Mesenchymal stem cell (in vitro differentiated cells and primary cell): ENCODE measurements around the gene PCAT6.

Experiments
- DNase-seq: peaks from one replicate; pipeline ENCODE4 v3.0.0-alpha.2; 2013
- H2AFZ ChIP-seq: one replicate; pipeline ENCODE4 v1.6.1; 2013; ENCODE audit warnings: low read depth, mild to moderate bottlenecking, control low read depth, inconsistent platforms, low read length, moderate library complexity
- H2AK5ac ChIP-seq: 2 replicates; pipeline ENCODE4 v1.6.1; 2013; ENCODE audit warnings: low read length, moderate library complexity, mild to moderate bottlenecking, inconsistent platforms; ENCODE audit not compliant: severe bottlenecking
- H2BK120ac ChIP-seq: one replicate; pipeline ENCODE4 v1.6.1; 2013; ENCODE audit warnings: low read depth, mild to moderate bottlenecking, inconsistent platforms, low read length, moderate library complexity
- H2BK12ac ChIP-seq, 2 experiments: one replicate each; pipeline ENCODE4 v1.6.1; 2013; ENCODE audit warnings: inconsistent platforms in 2 of 2, low read length in 2 of 2, mild to moderate bottlenecking in 2 of 2, moderate library complexity in 2 of 2, control low read depth in 1 of 2
- H2BK15ac ChIP-seq: one replicate; pipeline ENCODE4 v1.6.1; 2013; ENCODE audit warnings: mild to moderate bottlenecking, low read depth, inconsistent platforms; ENCODE audit not compliant: poor library complexity, severe bottlenecking
- H2BK5ac ChIP-seq: 2 replicates; pipeline ENCODE4 v1.6.1; 2013; ENCODE audit warnings: low read depth, mild to moderate bottlenecking, low read length, control low read depth, inconsistent platforms; ENCODE audit not compliant: poor library complexity, severe bottlenecking
- H3K14ac ChIP-seq, 2 experiments: one replicate each; pipeline ENCODE4 v1.6.1; 2013; ENCODE audit warnings: inconsistent platforms in 2 of 2, low read length in 2 of 2, control low read depth in 1 of 2, mild to moderate bottlenecking in 1 of 2, moderate library complexity in 1 of 2
- H3K18ac ChIP-seq, 2 experiments: one replicate each; pipeline ENCODE4 v1.6.1; 2013; ENCODE audit warnings: inconsistent platforms in 2 of 2, low read length in 2 of 2, control low read depth in 1 of 2, low read depth in 1 of 2, mild to moderate bottlenecking in 1 of 2
- H3K23ac ChIP-seq, 2 experiments: one replicate each; pipeline ENCODE4 v1.6.1; 2013; ENCODE audit warnings: inconsistent platforms in 2 of 2, low read length in 2 of 2, mild to moderate bottlenecking in 2 of 2, moderate library complexity in 2 of 2, control low read depth in 1 of 2
- H3K27ac ChIP-seq: 2 replicates; pipeline ENCODE4 v1.5.1; 2013; ENCODE audit warnings: mild to moderate bottlenecking, moderate library complexity, low read length, control low read depth, inconsistent platforms; ENCODE audit not compliant: poor library complexity, severe bottlenecking
- H3K27me3 ChIP-seq, 2 experiments: 2 replicates each; pipeline versions ENCODE4 v1.6.1 to v1.7.0; 2013; ENCODE audit warnings: low read length in 2 of 2, mild to moderate bottlenecking in 2 of 2, moderate library complexity in 2 of 2, control low read depth in 1 of 2, inconsistent platforms in 1 of 2; ENCODE audit not compliant: control insufficient read depth in 1 of 2, insufficient read depth in 1 of 2
- H3K36me3 ChIP-seq, 2 experiments: 2 replicates each; pipeline versions ENCODE4 v1.6.1 to v1.7.0; 2013; ENCODE audit warnings: low read length in 2 of 2, control low read depth in 1 of 2, inconsistent platforms in 1 of 2, low read depth in 1 of 2, mild to moderate bottlenecking in 1 of 2; ENCODE audit not compliant: insufficient read depth in 2 of 2, control insufficient read depth in 1 of 2
- H3K4ac ChIP-seq, 2 experiments: one replicate each; pipeline ENCODE4 v1.6.1; 2013; ENCODE audit warnings: inconsistent platforms in 2 of 2, low read length in 2 of 2, mild to moderate bottlenecking in 2 of 2, moderate library complexity in 2 of 2, control low read depth in 1 of 2, low read depth in 1 of 2
- H3K4me1 ChIP-seq: 2 replicates; pipeline ENCODE4 v1.6.1; 2013; ENCODE audit warnings: low read depth, low read length, control low read depth; ENCODE audit not compliant: control insufficient read depth, insufficient read depth
- H3K4me2 ChIP-seq: 2 replicates; pipeline ENCODE4 v1.6.1; 2013; ENCODE audit warnings: low read length, mild to moderate bottlenecking, inconsistent platforms; ENCODE audit not compliant: poor library complexity, severe bottlenecking
- H3K4me3 ChIP-seq, 2 experiments: 2 replicates each; pipeline versions ENCODE4 v1.5.1 to v1.7.0; 2013; ENCODE audit warnings: low read length in 2 of 2, mild to moderate bottlenecking in 2 of 2, control low read depth in 1 of 2, low read depth in 1 of 2; ENCODE audit not compliant: insufficient read depth in 1 of 2
- H3K79me1 ChIP-seq: replicated peaks from 2 replicates; pipeline ENCODE4 v1.6.1; 2013; ENCODE audit warnings: mild to moderate bottlenecking, control low read depth, low read length, inconsistent platforms; ENCODE audit not compliant: poor library complexity, severe bottlenecking
- H3K9ac ChIP-seq: 2 replicates; pipeline ENCODE4 v1.7.0; 2013; ENCODE audit warnings: mild to moderate bottlenecking, low read length, moderate library complexity
- H3K9me3 ChIP-seq: 2 replicates; pipeline ENCODE4 v1.7.0; 2013; ENCODE audit warnings: mild to moderate bottlenecking, low read length; ENCODE audit not compliant: control insufficient read depth
- H4K8ac ChIP-seq: one replicate; pipeline ENCODE4 v1.6.1; 2013; ENCODE audit warnings: inconsistent platforms, mild to moderate bottlenecking, low read length, moderate library complexity
- H4K91ac ChIP-seq: one replicate; pipeline ENCODE4 v1.6.1; 2013; ENCODE audit warnings: mild to moderate bottlenecking, low read length, inconsistent platforms
- WGBS: methylation state at CpG from one replicate; pipeline ENCODE4 v1.1.7; 2013; ENCODE audit warnings: mixed read lengths; 5-methylcytosine and 5-hydroxymethylcytosine counted together

The PCAT6 gene

DNA sequence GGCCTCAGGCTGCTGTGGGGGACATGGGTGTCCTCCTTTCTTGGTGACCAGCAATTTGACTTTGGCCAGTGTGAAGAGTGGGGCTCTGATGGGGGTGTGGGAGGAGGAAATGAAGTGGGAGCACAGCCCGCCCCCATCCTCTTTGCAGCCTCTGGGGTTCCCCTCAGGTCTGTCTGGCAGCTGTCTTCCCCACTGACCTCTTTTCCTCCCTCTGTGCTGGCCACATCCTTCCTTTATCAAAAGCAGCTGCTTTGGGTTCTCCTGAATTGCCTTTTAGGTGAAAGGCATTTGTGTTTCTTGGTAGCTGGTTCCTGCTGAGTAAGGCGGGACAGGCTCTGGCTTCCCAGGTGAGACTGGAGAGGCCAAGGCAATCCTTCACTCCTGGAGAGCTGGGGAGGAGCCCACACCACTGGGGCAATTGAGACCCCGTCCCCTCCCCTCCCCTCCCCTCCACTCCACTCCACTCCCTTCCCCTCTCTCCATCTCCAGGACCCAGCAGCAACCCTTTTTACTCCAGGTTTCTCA is 24.9 kb downstream of the PCAT6 start:
- Histone ChIP-seq H3K36me3 (no peaks in the 10 kb centered on the region), H2BK15ac (no peak overlapping the region), H2BK12ac (no peak overlapping the region), H3K9me3 (no peaks in the 10 kb centered on the region), H3K4me3 (no peak overlapping the region), H3K4ac (no peak overlapping the region), H3K18ac (no peak overlapping the region), H4K91ac (no peak overlapping the region), H3K23ac (no peak overlapping the region), H2AFZ (no peak overlapping the region), H2BK120ac (no peak overlapping the region), H2AK5ac (no peak overlapping the region), H2BK5ac (no peak overlapping the region), H4K8ac (no peak overlapping the region), H3K4me2 (no peak overlapping the region), H3K4me1 (no peaks in the 10 kb centered on the region), H3K9ac (no peak overlapping the region), H3K27ac (no peak overlapping the region), H3K79me1 (no peaks in the 10 kb centered on the region), H3K27me3 (peaks cover 28 to 44% of the 10 kb centered on the region in 2 experiments), H3K14ac (peak overlapping the region in 1 of 2 experiments; percentile 48)
- DNase-seq = no peak
- WGBS = 26% methylated on average over 2 of the region's 3 CpGs

DNA sequence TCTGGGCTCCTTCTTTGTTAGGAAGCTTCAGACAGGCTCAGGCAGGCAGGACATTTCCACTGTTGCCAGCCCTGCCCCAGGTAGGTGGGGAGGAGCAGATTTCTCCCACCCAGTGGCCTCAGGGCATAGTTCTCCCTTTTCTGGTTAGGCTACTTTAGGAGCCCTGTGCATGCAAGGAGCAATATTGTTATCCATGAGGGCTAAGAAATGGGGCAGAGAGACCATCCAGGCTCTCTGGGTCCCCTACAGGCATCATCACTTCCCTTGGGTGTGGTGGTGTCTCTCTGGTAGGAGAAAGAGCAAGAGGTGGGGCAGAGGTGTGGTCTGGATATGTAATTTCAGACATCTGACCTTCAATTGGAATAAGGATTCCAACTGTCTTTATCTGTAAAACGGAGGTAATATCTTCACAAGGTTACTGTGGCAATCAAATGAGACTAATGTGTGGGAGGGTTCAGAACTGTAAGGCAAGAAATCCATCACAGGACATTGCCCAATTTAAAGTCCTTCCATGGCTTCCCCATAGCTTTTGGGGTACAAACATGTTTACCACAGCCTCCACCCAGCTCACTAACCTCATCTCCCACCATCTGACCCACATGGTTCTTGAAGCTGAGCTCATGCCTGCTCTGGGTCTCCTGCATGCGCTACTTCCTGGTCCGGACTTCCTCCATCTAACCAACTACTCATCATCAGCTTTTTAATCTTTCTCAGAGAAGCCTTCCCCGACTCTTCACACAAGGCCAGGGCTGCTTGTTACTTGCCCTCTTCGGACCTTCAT is 26.1 kb downstream of the PCAT6 start:
- H2BK12ac ChIP-seq = no peak overlapping the region
- H3K23ac ChIP-seq = peak overlapping the region in 1 of 2 experiments; percentile 42
- WGBS = 89% methylated on average over 4 of the region's 5 CpGs
- no peak overlapping the region for H4K91ac ChIP-seq
- no peaks in the 10 kb centered on the region for H3K9me3 ChIP-seq
- H3K27me3 ChIP-seq = peaks cover 28 to 44% of the 10 kb centered on the region in 2 experiments
- no peak overlapping the region for H2BK120ac ChIP-seq
- no peak overlapping the region for H2BK15ac ChIP-seq
- H3K36me3 ChIP-seq = no peaks in the 10 kb centered on the region
- H3K27ac ChIP-seq = no peak overlapping the region
- no peak overlapping the region for H2AK5ac ChIP-seq
- no peak overlapping the region for H3K4me3 ChIP-seq
- no peak overlapping the region for H2AFZ ChIP-seq
- no peak overlapping the region for H2BK5ac ChIP-seq
- H4K8ac ChIP-seq = no peak overlapping the region
- no peak for DNase-seq
- H3K79me1 ChIP-seq = no peaks in the 10 kb centered on the region
- H3K18ac ChIP-seq = no peak overlapping the region
- H3K4me1 ChIP-seq = no peaks in the 10 kb centered on the region
- no peak overlapping the region for H3K9ac ChIP-seq
- H3K14ac ChIP-seq = no peak overlapping the region
- H3K4ac ChIP-seq = no peak overlapping the region
- no peak overlapping the region for H3K4me2 ChIP-seq

DNA sequence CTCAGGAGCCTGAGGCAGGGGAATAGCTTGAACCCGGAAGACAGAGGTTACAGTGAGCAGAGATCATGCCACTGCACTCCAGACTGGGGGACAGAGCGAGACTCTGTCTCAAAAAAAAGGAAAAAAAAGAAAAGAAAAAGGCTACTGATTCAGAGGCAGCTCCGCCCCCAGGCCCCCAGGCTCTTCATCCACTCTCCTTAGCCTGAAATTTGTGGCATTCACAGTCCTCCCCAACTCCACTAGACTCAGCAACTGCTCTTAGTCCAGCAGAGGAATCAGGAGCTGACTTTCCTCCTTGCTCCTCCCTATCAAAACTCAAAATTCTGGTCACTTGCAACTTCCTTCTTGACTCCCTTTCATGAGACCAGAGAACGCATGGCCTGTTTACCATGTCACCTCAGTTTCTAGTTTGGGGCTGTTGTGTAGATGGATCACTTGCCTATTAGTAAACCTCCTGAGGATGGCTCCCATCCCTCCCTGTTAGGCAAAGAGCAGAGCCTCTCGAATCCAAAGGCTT is 27.1 kb downstream of the PCAT6 start:
- Histone ChIP-seq H3K4ac (no peak overlapping the region), H3K18ac (no peak overlapping the region), H3K9me3 (no peaks in the 10 kb centered on the region), H3K27me3 (peaks cover 28 to 51% of the 10 kb centered on the region in 2 experiments), H3K79me1 (no peaks in the 10 kb centered on the region), H4K91ac (no peak overlapping the region), H2AK5ac (no peak overlapping the region), H4K8ac (no peak overlapping the region), H3K14ac (no peak overlapping the region), H3K27ac (no peak overlapping the region), H3K4me1 (no peaks in the 10 kb centered on the region), H3K23ac (no peak overlapping the region), H3K36me3 (no peaks in the 10 kb centered on the region), H2BK120ac (no peak overlapping the region), H3K4me3 (no peak overlapping the region), H2AFZ (no peak overlapping the region), H3K9ac (no peak overlapping the region), H3K4me2 (no peak overlapping the region), H2BK5ac (no peak overlapping the region), H2BK12ac (no peak overlapping the region), H2BK15ac (no peak overlapping the region)
- DNase-seq = no peak
- 94% methylated on average over 4 of the region's 5 CpGs for WGBS

GRCh38 chr1:202843081-202843480 is 32.3 kb downstream of the PCAT6 start:
- peaks cover 0 to 34% of the 10 kb centered on the region in 2 experiments for H3K27me3 ChIP-seq
- H3K9me3 ChIP-seq = no peaks in the 10 kb centered on the region
- no peak overlapping the region for H3K27ac ChIP-seq
- H3K18ac ChIP-seq = no peak overlapping the region
- H2AK5ac ChIP-seq = no peak overlapping the region
- H3K23ac ChIP-seq = no peak overlapping the region
- no peaks in the 10 kb centered on the region for H3K36me3 ChIP-seq
- 89% methylated on average over 11 of the region's 11 CpGs for WGBS
- H4K8ac ChIP-seq = no peak overlapping the region
- no peak overlapping the region for H3K9ac ChIP-seq
- no peak overlapping the region for H2BK15ac ChIP-seq
- H2AFZ ChIP-seq = no peak overlapping the region
- no peak overlapping the region for H2BK12ac ChIP-seq
- H4K91ac ChIP-seq = no peak overlapping the region
- no peak overlapping the region for H3K4ac ChIP-seq
- peaks cover 2% of the 10 kb centered on the region for H3K4me1 ChIP-seq
- H2BK120ac ChIP-seq = no peak overlapping the region
- no peak overlapping the region for H3K4me3 ChIP-seq
- DNase-seq = no peak
- no peak overlapping the region for H3K4me2 ChIP-seq
- no peak overlapping the region for H3K14ac ChIP-seq
- H3K79me1 ChIP-seq = no peaks in the 10 kb centered on the region
- H2BK5ac ChIP-seq = no peak overlapping the region
